Mesendoderm (in vitro differentiated cells): Measurements from ENCODE around the gene SEMA6A.
A peak's percentile ranks its signal among the peaks of the same experiment; 100 is the strongest.

Source experiments
- DNase-seq: peaks from one replicate; pipeline ENCODE4 v3.0.0; 2013
- H2AK5ac ChIP-seq: 2 replicates; pipeline ENCODE4 v1.6.1; 2013; ENCODE audit warnings: low read length, inconsistent platforms
- H2BK120ac ChIP-seq: 2 replicates; pipeline ENCODE4 v1.6.1; 2013; ENCODE audit warnings: low read depth, mild to moderate bottlenecking, low read length, moderate library complexity, mixed read lengths
- H2BK15ac ChIP-seq: replicated peaks from 2 replicates; pipeline ENCODE4 v1.6.1; 2013; ENCODE audit warnings: low read depth, mild to moderate bottlenecking, moderate library complexity
- H2BK5ac ChIP-seq: 2 replicates; pipeline ENCODE4 v1.6.1; 2013; ENCODE audit warnings: low read length, inconsistent platforms
- H3K18ac ChIP-seq: 2 replicates; pipeline ENCODE4 v1.6.1; 2013; ENCODE audit warnings: mild to moderate bottlenecking, low read length, mixed read lengths
- H3K23ac ChIP-seq: one replicate; pipeline ENCODE4 v1.6.1; 2013; ENCODE audit warnings: low read length
- H3K27ac ChIP-seq: 2 replicates; pipeline ENCODE4 v1.5.1; 2013; ENCODE audit warnings: low read depth, mild to moderate bottlenecking, inconsistent platforms, low read length, moderate library complexity
- H3K27me3 ChIP-seq: 2 replicates; pipeline ENCODE4 v1.6.1; 2013; ENCODE audit warnings: low read length, control low read depth, mild to moderate bottlenecking, inconsistent platforms; ENCODE audit not compliant: insufficient read depth, poor library complexity
- H3K36me3 ChIP-seq: 2 replicates; pipeline ENCODE4 v1.6.1; 2013; ENCODE audit warnings: low read length, inconsistent platforms; ENCODE audit not compliant: control insufficient read depth, insufficient read depth
- H3K4ac ChIP-seq: one replicate; pipeline ENCODE4 v1.6.1; 2013; ENCODE audit warnings: low read depth, mild to moderate bottlenecking, low read length, moderate library complexity
- H3K4me1 ChIP-seq: 2 replicates; pipeline ENCODE4 v1.6.1; 2013; ENCODE audit warnings: low read depth, low read length, inconsistent platforms; ENCODE audit not compliant: control insufficient read depth
- H3K4me2 ChIP-seq: 2 replicates; pipeline ENCODE4 v1.6.1; 2013; ENCODE audit warnings: low read length
- H3K4me3 ChIP-seq: 2 replicates; pipeline ENCODE4 v1.5.1; 2013; ENCODE audit warnings: mild to moderate bottlenecking, low read length
- H3K56ac ChIP-seq: one replicate; pipeline ENCODE4 v1.6.1; 2013; ENCODE audit warnings: low read length
- H3K79me1 ChIP-seq: 2 replicates; pipeline ENCODE4 v1.6.1; 2013; ENCODE audit warnings: low read length, inconsistent platforms
- H3K79me2 ChIP-seq: 2 replicates; pipeline ENCODE4 v1.6.1; 2013; ENCODE audit warnings: mild to moderate bottlenecking, low read length; ENCODE audit not compliant: control insufficient read depth, insufficient read depth
- H3K9ac ChIP-seq: 2 replicates; pipeline ENCODE4 v1.6.1; 2013; ENCODE audit warnings: low read length, inconsistent platforms
- H4K5ac ChIP-seq: one replicate; pipeline ENCODE4 v1.6.1; 2013; ENCODE audit warnings: low read length
- H4K8ac ChIP-seq: one replicate; pipeline ENCODE4 v1.6.1; 2013; ENCODE audit warnings: low read depth, mild to moderate bottlenecking, control low read depth, low read length, moderate library complexity
- WGBS: extraction: QIAGEN DNeasy Blood & Tissue Kit; methylation state at CpG from one replicate; pipeline ENCODE4 v1.1.7; 2013; ENCODE audit warnings: low lambda C conversion rate, missing lambda C conversion rate; ENCODE audit not compliant: insufficient coverage; ENCODE audit errors: extremely low coverage; 5-methylcytosine and 5-hydroxymethylcytosine counted together

Gene SEMA6A

GRCh38 chr5:116468583-116468982, 106.0 kb downstream of the SEMA6A start:
- H4K5ac ChIP-seq: no peak overlapping the region
- H2BK15ac ChIP-seq: no peak overlapping the region
- H3K23ac ChIP-seq: no peak overlapping the region
- H2AK5ac ChIP-seq: no peak overlapping the region
- no peak overlapping the region for H3K56ac ChIP-seq
- H4K8ac ChIP-seq: no peak overlapping the region
- DNase-seq: no peak
- peaks cover 10% of the 10 kb centered on the region for H3K36me3 ChIP-seq
- no peak overlapping the region for H2BK5ac ChIP-seq
- no peak overlapping the region for H3K4ac ChIP-seq
- no CpG with 5 or more reads among the region's 2 CpGs for WGBS
- no peaks in the 10 kb centered on the region for H3K79me1 ChIP-seq
- H3K79me2 ChIP-seq: no peaks in the 10 kb centered on the region
- H3K4me1 ChIP-seq: no peaks in the 10 kb centered on the region
- no peak overlapping the region for H3K9ac ChIP-seq
- H3K27me3 ChIP-seq: no peaks in the 10 kb centered on the region
- no peak overlapping the region for H3K18ac ChIP-seq
- no peak overlapping the region for H3K4me2 ChIP-seq
- no peak overlapping the region for H3K4me3 ChIP-seq
- H3K27ac ChIP-seq: no peak overlapping the region
- no peak overlapping the region for H2BK120ac ChIP-seq

GRCh38 chr5:116467465-116467843, 107.2 kb downstream of the SEMA6A start:
- H3K27ac ChIP-seq: no peak overlapping the region
- H3K56ac ChIP-seq: no peak overlapping the region
- H2BK120ac ChIP-seq: no peak overlapping the region
- no peak overlapping the region for H3K9ac ChIP-seq
- no peak overlapping the region for H2BK15ac ChIP-seq
- no peaks in the 10 kb centered on the region for H3K4me1 ChIP-seq
- peak; percentile 43 for DNase-seq
- WGBS: no CpG with 5 or more reads among the region's 5 CpGs
- H4K8ac ChIP-seq: no peak overlapping the region
- no peak overlapping the region for H2AK5ac ChIP-seq
- H3K79me1 ChIP-seq: no peaks in the 10 kb centered on the region
- no peak overlapping the region for H3K4ac ChIP-seq
- no peak overlapping the region for H3K4me2 ChIP-seq
- peaks cover 7% of the 10 kb centered on the region for H3K36me3 ChIP-seq
- no peak overlapping the region for H3K18ac ChIP-seq
- no peak overlapping the region for H3K23ac ChIP-seq
- H4K5ac ChIP-seq: no peak overlapping the region
- no peak overlapping the region for H3K4me3 ChIP-seq
- no peaks in the 10 kb centered on the region for H3K79me2 ChIP-seq
- H3K27me3 ChIP-seq: no peaks in the 10 kb centered on the region
- no peak overlapping the region for H2BK5ac ChIP-seq

- no peaks in the 10 kb centered on the region for H3K79me1 ChIP-seq
- H3K36me3 ChIP-seq: peaks cover 7% of the 10 kb centered on the region
- no CpG with 5 or more reads among the region's 7 CpGs for WGBS
These were observed 107.7 kb downstream of the SEMA6A start for GRCh38 chr5:116466727-116467464.

GRCh38 chr5:116465411-116465810, 109.2 kb downstream of the SEMA6A start:
- Histone ChIP-seq H3K27me3 (no peaks in the 10 kb centered on the region), H2AK5ac (no peak overlapping the region), H3K79me2 (no peaks in the 10 kb centered on the region), H2BK5ac (no peak overlapping the region), H3K4ac (no peak overlapping the region), H3K36me3 (peaks cover 5% of the 10 kb centered on the region), H3K79me1 (no peaks in the 10 kb centered on the region), H3K9ac (no peak overlapping the region), H3K27ac (no peak overlapping the region), H3K23ac (no peak overlapping the region), H2BK15ac (no peak overlapping the region), H3K4me3 (no peak overlapping the region), H3K4me2 (no peak overlapping the region), H3K4me1 (no peaks in the 10 kb centered on the region), H2BK120ac (no peak overlapping the region), H4K5ac (no peak overlapping the region), H3K56ac (no peak overlapping the region), H3K18ac (no peak overlapping the region), H4K8ac (no peak overlapping the region)
- WGBS: no CpG with 5 or more reads among the region's 3 CpGs
- DNase-seq: no peak

More at GRCh38 chr5:116466727-116467464, 107.7 kb downstream of the SEMA6A start:
- H4K5ac ChIP-seq: no peak overlapping the region
- no peak overlapping the region for H3K4me2 ChIP-seq
- no peaks in the 10 kb centered on the region for H3K27me3 ChIP-seq
- H3K4me1 ChIP-seq: no peaks in the 10 kb centered on the region
- no peak overlapping the region for H3K4me3 ChIP-seq
- H2BK5ac ChIP-seq: no peak overlapping the region
- H3K56ac ChIP-seq: no peak overlapping the region
- H3K27ac ChIP-seq: no peak overlapping the region
- DNase-seq: no peak
- H2BK120ac ChIP-seq: no peak overlapping the region
- no peak overlapping the region for H2AK5ac ChIP-seq
- no peak overlapping the region for H3K4ac ChIP-seq
- no peak overlapping the region for H2BK15ac ChIP-seq
- H3K79me2 ChIP-seq: no peaks in the 10 kb centered on the region
- no peak overlapping the region for H3K18ac ChIP-seq
- H3K9ac ChIP-seq: no peak overlapping the region
- H3K23ac ChIP-seq: no peak overlapping the region
- H4K8ac ChIP-seq: no peak overlapping the region

GRCh38 chr5:116464144-116464708, 110.4 kb downstream of the SEMA6A start:
- no peaks in the 10 kb centered on the region for H3K4me1 ChIP-seq
- H4K5ac ChIP-seq: no peak overlapping the region
- H3K27ac ChIP-seq: no peak overlapping the region
- peaks cover 5% of the 10 kb centered on the region for H3K36me3 ChIP-seq
- no peak overlapping the region for H3K4me3 ChIP-seq
- no peaks in the 10 kb centered on the region for H3K79me1 ChIP-seq
- no peak overlapping the region for H3K56ac ChIP-seq
- H3K79me2 ChIP-seq: no peaks in the 10 kb centered on the region
- no peak overlapping the region for H3K4me2 ChIP-seq
- no peak overlapping the region for H3K9ac ChIP-seq
- no peak overlapping the region for H2BK5ac ChIP-seq
- H4K8ac ChIP-seq: no peak overlapping the region
- H2BK120ac ChIP-seq: no peak overlapping the region
- H3K27me3 ChIP-seq: no peaks in the 10 kb centered on the region
- no peak overlapping the region for H3K18ac ChIP-seq
- no CpG with 5 or more reads among the region's 7 CpGs for WGBS
- H2BK15ac ChIP-seq: no peak overlapping the region
- no peak for DNase-seq
- no peak overlapping the region for H3K4ac ChIP-seq
- no peak overlapping the region for H2AK5ac ChIP-seq
- no peak overlapping the region for H3K23ac ChIP-seq

- Histone ChIP-seq H3K18ac (no peak overlapping the region), H3K36me3 (peaks cover 3% of the 10 kb centered on the region), H2BK5ac (no peak overlapping the region), H3K79me1 (no peaks in the 10 kb centered on the region), H4K5ac (no peak overlapping the region), H2BK15ac (no peak overlapping the region), H3K9ac (no peak overlapping the region), H3K4ac (no peak overlapping the region), H2AK5ac (no peak overlapping the region), H3K23ac (no peak overlapping the region), H3K27ac (no peak overlapping the region), H2BK120ac (no peak overlapping the region), H3K4me1 (no peaks in the 10 kb centered on the region), H3K79me2 (no peaks in the 10 kb centered on the region), H3K4me3 (no peak overlapping the region), H4K8ac (no peak overlapping the region), H3K56ac (no peak overlapping the region), H3K4me2 (no peak overlapping the region), H3K27me3 (no peaks in the 10 kb centered on the region)
- DNase-seq: no peak
- no CpG with 5 or more reads among the region's 1 CpG for WGBS
These were observed 112.1 kb downstream of the SEMA6A start for GRCh38 chr5:116462500-116462899.
